Dedifferentiated amniotic fluid mesenchymal stem cell (primary cell): Measurements from ENCODE around the gene KLK1.

Source experiments
- DNase-seq: peaks from one replicate; pipeline ENCODE4 v3.0.0-alpha.2; 2016; ENCODE audit errors: extremely low spot score

Gene KLK1

DNA sequence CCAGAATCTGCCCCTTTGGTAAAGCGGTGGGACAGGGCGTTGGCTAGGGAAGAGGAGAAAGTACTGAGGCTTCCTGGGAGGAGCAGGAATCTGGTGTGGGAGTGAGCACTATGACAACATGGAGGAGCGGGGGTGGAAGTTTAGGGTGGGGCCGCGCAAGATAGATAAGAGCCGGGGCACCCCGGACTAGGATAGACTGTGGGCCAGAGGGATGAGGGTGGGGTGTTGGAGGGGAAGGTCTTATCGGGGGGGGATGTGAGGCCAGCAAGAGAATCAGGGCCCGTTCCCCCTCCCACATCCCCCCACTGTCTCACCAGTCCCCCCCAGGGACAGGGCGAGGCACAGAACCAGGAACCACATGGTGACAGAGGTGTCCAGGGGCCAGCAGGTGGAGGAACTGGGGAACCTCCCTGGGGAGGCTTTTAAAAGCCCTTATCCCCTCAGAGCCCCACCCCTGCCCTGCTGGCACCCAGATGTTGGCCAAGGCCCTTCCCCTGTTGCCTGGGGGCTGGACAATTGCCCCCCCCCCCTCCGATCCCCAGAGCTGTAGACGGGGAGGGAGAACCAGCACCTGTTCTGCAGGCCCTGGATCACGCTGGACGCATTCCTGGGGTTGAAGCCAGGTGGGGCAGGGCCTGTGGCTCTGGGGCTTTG, at the start of gene KLK1:
TSS of gene KLK1 (minus strand) at position 399 of the 654 bp plus-strand sequence. CDS start at position 360, 39 bp downstream.
- peak; percentile 11 for DNase-seq

DNA sequence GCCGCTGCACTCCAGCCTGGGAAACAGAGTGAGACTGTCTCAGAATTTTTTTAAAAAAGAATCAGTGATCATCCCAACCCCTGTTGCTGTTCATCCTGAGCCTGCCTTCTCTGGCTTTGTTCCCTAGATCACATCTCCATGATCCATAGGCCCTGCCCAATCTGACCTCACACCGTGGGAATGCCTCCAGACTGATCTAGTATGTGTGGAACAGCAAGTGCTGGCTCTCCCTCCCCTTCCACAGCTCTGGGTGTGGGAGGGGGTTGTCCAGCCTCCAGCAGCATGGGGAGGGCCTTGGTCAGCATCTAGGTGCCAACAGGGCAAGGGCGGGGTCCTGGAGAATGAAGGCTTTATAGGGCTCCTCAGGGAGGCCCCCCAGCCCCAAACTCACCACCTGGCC, 49.5 kb upstream of the KLK1 start, which contains the start of gene KLK2:
TSS of gene KLK2 (plus strand) at position 384 of the 400 bp plus-strand sequence. CDS start 35 bp downstream, outside the sequence.
- no peak for DNase-seq

DNA sequence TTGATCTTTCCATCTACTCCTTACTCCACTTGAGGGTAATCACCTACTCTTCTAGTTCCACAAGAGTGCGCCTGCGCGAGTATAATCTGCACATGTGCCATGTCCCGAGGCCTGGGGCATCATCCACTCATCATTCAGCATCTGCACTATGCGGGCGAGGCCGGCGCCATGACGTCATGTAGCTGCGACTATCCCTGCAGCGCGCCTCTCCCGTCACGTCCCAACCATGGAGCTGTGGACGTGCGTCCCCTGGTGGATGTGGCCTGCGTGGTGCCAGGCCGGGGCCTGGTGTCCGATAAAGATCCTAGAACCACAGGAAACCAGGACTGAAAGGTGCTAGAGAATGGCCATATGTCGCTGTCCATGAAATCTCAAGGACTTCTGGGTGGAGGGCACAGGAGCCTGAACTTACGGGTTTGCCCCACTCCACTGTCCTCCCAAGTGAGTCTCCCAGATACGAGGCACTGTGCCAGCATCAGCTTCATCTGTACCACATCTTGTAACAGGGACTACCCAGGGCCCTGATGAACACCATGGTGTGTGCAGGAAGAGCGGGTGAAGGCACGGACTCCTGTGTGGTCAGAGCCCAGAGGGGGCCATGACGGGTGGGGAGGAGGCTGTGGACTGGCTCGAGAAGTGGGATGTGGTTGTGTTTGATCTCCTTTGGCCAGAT, 47.0 kb upstream of the KLK1 start:
- DNase-seq = no peak

DNA sequence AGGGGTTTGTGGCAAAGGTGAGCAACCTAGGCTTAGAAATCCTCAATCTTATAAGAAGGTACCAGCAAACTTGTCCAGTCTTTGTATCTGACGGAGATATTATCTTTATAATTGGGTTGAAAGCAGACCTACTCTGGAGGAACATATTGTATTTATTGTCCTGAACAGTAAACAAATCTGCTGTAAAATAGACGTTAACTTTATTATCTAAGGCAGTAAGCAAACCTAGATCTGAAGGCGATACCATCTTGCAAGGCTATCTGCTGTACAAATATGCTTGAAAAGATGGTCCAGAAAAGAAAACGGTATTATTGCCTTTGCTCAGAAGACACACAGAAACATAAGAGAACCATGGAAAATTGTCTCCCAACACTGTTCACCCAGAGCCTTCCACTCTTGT, 45.9 kb upstream of the KLK1 start:
- no peak for DNase-seq

DNA sequence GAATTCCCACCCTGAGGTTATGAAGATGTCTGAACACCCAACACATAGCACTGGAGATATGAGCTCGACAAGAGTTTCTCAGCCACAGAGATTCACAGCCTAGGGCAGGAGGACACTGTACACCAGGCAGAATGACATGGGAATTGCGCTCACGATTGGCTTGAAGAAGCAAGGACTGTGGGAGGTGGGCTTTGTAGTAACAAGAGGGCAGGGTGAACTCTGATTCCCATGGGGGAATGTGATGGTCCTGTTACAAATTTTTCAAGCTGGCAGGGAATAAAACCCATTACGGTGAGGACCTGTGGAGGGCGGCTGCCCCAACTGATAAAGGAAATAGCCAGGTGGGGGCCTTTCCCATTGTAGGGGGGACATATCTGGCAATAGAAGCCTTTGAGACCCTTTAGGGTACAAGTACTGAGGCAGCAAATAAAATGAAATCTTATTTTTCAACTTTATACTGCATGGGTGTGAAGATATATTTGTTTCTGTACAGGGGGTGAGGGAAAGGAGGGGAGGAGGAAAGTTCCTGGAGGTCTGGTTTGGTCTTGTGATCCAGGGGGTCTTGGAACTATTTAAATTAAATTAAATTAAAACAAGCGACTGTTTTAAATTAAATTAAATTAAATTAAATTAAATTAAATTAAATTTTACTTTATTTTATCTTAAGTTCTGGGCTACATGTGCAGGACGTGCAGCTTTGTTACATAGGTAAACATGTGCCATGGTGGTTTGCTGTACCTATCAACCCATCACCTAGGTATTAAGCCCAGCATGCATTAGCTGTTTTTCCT, 38.1 kb upstream of the KLK1 start:
- DNase-seq = no peak

DNA sequence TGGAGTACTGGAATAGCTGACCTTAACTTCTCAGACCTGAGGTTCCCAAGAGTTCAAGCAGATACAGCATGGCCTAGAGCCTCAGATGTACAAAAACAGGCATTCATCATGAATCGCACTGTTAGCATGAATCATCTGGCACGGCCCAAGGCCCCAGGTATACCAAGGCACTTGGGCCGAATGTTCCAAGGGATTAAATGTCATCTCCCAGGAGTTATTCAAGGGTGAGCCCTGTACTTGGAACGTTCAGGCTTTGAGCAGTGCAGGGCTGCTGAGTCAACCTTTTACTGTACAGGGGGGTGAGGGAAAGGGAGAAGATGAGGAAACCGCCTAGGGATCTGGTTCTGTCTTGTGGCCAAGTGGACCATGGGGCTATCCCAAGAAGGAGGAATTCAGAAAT, 37.4 kb upstream of the KLK1 start:
- DNase-seq = no peak

DNA sequence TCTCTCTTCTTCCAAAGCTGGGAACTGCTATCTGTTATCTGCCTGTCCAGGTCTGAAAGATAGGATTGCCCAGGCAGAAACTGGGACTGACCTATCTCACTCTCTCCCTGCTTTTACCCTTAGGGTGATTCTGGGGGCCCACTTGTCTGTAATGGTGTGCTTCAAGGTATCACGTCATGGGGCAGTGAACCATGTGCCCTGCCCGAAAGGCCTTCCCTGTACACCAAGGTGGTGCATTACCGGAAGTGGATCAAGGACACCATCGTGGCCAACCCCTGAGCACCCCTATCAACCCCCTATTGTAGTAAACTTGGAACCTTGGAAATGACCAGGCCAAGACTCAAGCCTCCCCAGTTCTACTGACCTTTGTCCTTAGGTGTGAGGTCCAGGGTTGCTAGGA, 36.3 kb upstream of the KLK1 start:
- no peak for DNase-seq

DNA sequence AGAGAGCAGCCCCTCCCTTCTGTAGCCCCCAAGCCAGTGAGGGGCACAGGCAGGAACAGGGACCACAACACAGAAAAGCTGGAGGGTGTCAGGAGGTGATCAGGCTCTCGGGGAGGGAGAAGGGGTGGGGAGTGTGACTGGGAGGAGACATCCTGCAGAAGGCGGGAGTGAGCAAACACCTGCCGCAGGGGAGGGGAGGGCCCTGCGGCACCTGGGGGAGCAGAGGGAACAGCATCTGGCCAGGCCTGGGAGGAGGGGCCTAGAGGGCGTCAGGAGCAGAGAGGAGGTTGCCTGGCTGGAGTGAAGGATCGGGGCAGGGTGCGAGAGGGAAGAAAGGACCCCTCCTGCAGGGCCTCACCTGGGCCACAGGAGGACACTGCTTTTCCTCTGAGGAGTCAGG, 35.3 kb upstream of the KLK1 start:
- DNase-seq = no peak

DNA sequence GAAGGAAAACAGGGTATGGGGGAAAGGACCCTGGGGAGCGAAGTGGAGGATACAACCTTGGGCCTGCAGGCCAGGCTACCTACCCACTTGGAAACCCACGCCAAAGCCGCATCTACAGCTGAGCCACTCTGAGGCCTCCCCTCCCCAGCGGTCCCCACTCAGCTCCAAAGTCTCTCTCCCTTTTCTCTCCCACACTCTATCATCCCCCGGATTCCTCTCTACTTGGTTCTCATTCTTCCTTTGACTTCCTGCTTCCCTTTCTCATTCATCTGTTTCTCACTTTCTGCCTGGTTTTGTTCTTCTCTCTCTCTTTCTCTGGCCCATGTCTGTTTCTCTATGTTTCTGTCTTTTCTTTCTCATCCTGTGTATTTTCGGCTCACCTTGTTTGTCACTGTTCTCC, 33.8 kb upstream of the KLK1 start:
- no peak for DNase-seq

DNA sequence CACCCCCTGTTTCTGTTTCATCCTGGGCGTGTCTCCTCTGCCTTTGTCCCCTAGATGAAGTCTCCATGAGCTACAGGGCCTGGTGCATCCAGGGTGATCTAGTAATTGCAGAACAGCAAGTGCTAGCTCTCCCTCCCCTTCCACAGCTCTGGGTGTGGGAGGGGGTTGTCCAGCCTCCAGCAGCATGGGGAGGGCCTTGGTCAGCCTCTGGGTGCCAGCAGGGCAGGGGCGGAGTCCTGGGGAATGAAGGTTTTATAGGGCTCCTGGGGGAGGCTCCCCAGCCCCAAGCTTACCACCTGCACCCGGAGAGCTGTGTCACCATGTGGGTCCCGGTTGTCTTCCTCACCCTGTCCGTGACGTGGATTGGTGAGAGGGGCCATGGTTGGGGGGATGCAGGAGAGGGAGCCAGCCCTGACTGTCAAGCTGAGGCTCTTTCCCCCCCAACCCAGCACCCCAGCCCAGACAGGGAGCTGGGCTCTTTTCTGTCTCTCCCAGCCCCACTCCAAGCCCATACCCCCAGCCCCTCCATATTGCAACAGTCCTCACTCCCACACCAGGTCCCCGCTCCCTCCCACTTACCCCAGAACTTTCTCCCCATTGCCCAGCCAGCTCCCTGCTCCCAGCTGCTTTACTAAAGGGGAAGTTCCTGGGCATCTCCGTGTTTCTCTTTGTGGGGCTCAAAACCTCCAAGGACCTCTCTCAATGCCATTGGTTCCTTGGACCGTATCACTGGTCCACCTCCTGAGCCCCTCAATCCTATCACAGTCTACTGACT, 31.2 kb upstream of the KLK1 start, which contains the start of gene KLK3:
TSS of gene KLK3 (plus strand) at position 280 of the 775 bp plus-strand sequence. CDS start at position 321, 41 bp downstream.
- DNase-seq = no peak

DNA sequence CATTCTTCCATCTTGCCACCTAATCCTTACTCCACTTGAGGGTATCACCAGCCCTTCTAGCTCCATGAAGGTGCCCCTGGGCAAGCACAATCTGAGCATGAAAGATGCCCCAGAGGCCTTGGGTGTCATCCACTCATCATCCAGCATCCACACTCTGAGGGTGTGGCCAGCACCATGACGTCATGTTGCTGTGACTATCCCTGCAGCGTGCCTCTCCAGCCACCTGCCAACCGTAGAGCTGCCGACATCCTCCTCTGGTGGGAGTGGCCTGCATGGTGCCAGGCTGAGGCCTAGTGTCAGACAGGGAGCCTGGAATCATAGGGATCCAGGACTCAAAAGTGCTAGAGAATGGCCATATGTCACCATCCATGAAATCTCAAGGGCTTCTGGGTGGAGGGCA, 28.0 kb upstream of the KLK1 start:
- no peak for DNase-seq

DNA sequence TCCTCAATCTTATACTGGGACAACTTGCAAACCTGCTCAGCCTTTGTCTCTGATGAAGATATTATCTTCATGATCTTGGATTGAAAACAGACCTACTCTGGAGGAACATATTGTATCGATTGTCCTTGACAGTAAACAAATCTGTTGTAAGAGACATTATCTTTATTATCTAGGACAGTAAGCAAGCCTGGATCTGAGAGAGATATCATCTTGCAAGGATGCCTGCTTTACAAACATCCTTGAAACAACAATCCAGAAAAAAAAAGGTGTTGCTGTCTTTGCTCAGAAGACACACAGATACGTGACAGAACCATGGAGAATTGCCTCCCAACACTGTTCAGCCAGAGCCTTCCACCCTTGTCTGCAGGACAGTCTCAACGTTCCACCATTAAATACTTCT, 27.2 kb upstream of the KLK1 start:
- peak; percentile 9 for DNase-seq

DNA sequence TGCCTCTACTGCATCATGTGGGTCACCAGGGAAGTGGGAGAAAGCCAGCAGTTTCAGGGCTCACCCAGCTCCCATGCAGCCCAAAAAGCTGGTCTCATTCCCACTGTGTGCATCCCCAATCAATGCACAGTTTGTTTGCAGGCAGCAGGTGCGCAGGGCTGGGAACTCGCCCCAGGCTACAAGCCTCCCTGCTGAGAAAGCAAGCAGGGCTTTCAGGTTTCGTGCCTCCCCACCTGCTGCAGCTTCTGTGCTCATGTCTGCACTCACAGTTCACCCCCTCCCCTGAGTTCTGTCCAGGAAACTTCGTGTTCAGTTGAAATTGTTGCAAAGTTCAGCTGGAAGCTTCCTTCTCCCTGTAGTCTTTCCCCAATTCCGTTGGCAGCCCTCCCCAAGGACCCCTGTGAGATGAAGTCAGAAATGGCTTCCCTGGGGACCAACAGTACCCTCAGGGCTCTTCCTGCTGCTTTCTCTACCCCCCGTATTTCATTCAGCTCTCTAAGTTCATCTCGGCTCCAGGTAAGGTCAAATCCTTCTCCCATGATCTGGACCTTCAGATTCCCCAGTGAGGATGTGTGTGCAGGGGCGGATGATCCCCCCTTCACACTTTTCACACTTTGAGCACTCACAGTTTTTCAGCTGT, 20.8 kb upstream of the KLK1 start:
- DNase-seq = no peak

DNA sequence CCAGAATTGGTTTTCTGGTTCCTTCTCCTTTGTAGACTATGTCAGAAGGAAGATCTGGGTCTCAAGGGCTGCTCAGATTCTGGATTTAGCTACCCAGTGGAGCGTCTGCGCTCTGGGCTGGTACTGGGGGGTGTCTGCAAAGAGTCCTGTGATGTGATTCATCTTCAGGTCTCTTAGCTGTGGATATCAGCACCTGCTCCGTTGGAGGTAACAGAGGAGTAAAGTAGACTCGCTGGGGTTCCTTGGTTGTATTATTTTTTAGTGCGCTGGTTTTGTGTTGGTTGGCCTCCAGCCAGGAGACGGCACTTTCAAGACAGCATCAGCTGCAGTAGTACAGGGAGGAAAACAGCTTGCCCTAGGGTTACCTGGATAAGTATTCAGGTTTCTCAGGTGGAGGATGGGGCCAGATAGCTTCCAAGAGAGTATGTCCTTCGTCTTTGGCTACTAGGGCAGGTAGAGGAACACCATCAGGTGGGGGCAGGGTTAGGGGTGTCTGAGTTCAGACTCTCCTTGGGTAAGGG, 20.2 kb upstream of the KLK1 start:
- DNase-seq = no peak

DNA sequence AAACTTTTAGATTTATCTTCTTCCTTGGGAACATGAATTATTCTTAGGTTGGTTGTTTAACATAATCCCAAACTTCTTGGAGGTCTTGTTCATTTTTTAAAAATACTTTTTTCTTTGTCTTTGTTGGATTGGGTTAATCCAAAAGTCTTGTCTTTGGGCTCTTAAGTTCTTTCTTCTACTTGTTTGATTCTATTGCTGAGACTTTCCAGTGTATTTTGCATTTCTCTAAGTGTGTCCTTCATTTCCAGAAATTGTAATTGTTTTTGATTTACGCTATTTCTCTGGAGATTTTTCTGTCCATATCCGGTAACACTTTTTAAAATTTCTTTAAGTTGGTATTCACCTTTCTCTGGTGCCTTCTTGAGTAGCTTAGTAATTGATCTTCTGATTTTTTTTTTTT, 19.6 kb upstream of the KLK1 start:
- no peak for DNase-seq

DNA sequence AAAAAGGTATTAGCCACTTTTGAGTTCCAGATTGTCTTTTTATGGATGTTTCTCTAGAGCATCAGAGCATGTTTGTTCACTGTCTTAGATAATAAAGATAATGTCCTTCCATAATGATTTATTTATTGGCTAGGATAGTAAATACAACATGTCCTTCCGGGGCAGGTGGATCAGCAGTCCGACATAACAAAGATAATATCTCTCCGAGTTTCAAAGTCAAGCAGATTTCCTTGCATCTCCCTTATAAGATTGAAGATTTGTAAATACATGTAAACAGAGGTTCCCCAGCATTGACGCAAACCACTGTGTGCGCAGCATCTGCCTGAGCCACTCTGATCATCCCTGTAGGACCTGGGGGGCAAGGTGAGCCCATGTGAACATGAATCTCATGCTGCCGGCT, 18.5 kb upstream of the KLK1 start:
- DNase-seq = no peak

DNA sequence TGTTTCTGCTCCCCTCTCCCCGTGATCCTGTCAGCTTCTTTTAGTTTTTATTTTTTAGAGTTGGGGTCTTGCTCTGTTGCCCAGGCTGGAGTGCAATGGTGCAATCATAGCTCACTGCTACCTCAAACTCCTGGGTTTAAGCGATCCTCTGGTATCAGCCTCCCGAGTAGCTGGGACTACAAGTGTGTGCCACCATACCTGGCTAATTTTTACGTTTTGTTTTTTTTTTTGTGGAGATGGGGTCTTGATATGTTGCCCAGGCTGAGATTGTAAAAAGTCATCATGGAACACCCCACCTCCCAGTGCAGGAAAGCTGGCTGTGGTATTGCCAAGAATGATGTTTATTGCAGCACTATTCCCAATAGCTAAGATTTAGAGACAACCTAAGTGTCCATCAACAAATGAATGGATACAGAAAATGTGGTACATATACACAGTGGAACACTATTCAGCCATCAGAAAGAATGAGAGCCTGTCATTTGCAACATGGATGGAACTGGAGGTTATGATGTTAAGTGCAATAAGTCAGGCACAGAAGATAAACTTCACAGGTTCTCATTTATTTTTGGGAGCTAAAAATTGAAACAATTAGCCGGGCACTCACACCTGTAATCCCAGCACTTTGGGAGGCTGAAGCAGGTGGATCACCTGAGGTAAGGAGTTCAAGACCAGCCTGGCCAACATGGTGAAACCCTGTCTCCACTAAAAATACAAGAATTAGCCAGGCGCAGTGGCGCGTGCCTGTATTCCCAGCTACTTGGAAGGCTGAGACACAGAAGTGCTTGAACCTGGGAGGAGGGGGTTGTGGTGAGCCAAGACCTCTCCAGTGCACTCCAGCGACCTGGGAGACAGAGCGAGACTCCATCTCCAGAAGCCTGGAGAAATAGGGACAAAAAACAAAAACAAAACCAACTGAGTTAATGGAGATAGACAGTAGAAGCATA, 16.4 kb upstream of the KLK1 start:
- DNase-seq = no peak

DNA sequence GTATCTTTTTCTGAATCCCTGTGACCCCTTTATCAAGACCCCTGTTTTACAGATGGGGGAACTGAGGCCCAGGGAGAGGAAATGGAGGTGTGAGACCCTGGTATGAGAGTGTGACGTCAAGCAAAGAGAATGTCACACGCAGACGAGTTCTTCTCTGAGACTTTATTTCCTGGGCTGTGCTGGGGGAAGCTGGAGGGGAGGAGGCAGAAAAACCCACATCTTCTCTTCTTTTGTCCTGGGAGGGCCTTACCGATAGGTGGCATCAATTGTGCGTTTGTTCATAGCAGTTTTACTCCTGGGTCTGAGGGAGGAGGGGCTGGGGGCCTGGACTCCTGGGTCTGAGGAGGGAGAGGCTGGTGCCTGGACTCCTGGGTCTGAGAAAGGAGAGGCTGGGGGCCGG, 14.7 kb upstream of the KLK1 start:
- DNase-seq = no peak

DNA sequence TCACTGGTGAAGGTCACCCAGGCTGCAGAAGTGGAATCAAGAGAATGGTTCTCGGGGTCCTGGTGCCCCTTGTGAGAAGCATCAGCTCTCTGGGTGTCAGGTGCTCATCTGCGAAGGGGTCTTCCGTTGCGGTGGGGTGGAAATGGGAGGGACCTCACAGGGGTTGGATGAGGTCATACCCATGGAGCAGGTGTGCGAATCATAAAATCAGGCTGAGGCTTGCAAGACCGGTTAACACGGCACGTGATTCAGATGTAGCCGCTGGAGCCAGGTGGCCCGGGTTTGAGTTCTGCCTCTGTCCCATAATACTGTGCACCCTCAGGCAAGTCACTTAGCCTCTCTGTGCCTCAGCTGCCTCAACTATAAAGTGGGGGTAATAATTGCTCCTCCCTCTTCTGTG, 13.7 kb upstream of the KLK1 start:
- DNase-seq = no peak
